HG02571 (cell line): ENCODE measurements around the gene MAT1A.
A peak's percentile ranks its signal among the peaks of the same experiment; 100 is the strongest.
"Not testable (repeated sequence)": the region's sequence is repeated elsewhere in the genome, so short reads cannot be mapped to it uniquely, and the experiment has no call there.

Experiments used
- ATAC-seq: cut with Tn5 transposase; IDR thresholded peaks from one replicate; pipeline ENCODE4 v1.9.1; 2021; ENCODE audit warnings: mild to moderate bottlenecking, moderate library complexity; ENCODE audit not compliant: unreplicated experiment

MAT1A gene

GRCh38 chr10:80265740-80266512 lies 23.5 kb downstream of the MAT1A start:
- no peak for ATAC-seq

- ATAC-seq, result no peak
Observed at GRCh38 chr10:80264081-80265056, 25.1 kb downstream of the MAT1A start.

GRCh38 chr10:80261316-80262030 lies 28.0 kb downstream of the MAT1A start:
- ATAC-seq, result no peak

GRCh38 chr10:80260295-80261243 lies 28.9 kb downstream of the MAT1A start:
- ATAC-seq, result no peak

GRCh38 chr10:80259405-80259871 lies 30.0 kb downstream of the MAT1A start:
- no peak for ATAC-seq

- ATAC-seq, result not testable (repeated sequence)
Observed at GRCh38 chr10:80256798-80257197, 32.7 kb downstream of the MAT1A start.

- not testable (repeated sequence) for ATAC-seq
Observed at GRCh38 chr10:80254726-80255125, 34.7 kb downstream of the MAT1A start.

- ATAC-seq, result not testable (repeated sequence)
Observed at GRCh38 chr10:80253963-80254271, 35.5 kb downstream of the MAT1A start.

- ATAC-seq, result peak; percentile 47
Observed at GRCh38 chr10:80253266-80253962, 36.0 kb downstream of the MAT1A start.

GRCh38 chr10:80252296-80252887 lies 37.1 kb downstream of the MAT1A start:
- ATAC-seq, result no peak

GRCh38 chr10:80251703-80252280 lies 37.7 kb downstream of the MAT1A start:
- not testable (repeated sequence) for ATAC-seq

- ATAC-seq, result not testable (repeated sequence)
Observed at GRCh38 chr10:80250399-80250798, 39.1 kb downstream of the MAT1A start.

GRCh38 chr10:80249906-80250305 lies 39.6 kb downstream of the MAT1A start:
- not testable (repeated sequence) for ATAC-seq

GRCh38 chr10:80247611-80248010 lies 41.8 kb downstream of the MAT1A start:
- ATAC-seq, result not testable (repeated sequence)

GRCh38 chr10:80244371-80244770 lies 45.1 kb downstream of the MAT1A start:
- ATAC-seq, result not testable (repeated sequence)

- not testable (repeated sequence) for ATAC-seq
Observed at GRCh38 chr10:80242341-80242740, 47.1 kb downstream of the MAT1A start.

- ATAC-seq, result not testable (repeated sequence)
Observed at GRCh38 chr10:80236457-80236856, 53.0 kb downstream of the MAT1A start.
